ENCODE measurements around the gene ATF7IP.

ATF7IP gene

DNA sequence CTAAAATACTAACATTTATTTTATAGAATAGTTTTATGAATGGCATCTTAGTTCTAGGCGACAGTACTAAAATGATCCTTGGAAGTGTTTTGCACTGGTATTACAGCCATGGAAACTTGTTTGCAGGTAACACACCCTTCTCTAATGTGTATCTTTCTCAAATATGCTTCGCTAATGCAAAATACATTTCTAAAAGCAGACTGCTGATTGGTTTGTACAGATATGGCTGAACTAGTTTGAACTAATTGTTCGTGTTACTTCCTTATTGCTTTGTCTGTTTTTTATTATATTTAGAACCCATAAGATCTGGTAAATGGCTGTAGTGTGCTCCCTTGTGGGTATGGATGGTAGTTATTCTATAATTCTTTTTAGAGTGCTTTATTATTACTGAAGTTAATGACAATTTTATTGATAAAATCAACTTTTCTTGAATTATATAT, 53.0 kb downstream of the ATF7IP start:
- Histone ChIP-seq H3K27ac (ENCODE audit: low read length) (no peak overlapping the region), H3K27me3 (ENCODE audit: low read depth, low read length) (no peaks in the 10 kb centered on the region), H3K4me1 (ENCODE audit: control insufficient read depth in 1 of 2, insufficient read depth in 2 of 2, low read length in 2 of 2) (peaks cover 2 to 34% of the 10 kb centered on the region in 2 donors), H3K4me3 (ENCODE audit: low read depth in 1 of 2, low read length in 2 of 2) (no peak overlapping the region), H3K36me3 (ENCODE audit: control insufficient read depth in 1 of 2, insufficient read depth in 2 of 2, low read length in 2 of 2) (peaks cover 0 to 11% of the 10 kb centered on the region in 2 donors), H3K9me3 (ENCODE audit: control insufficient read depth in 1 of 2, low read length in 2 of 2) (peaks cover 4 to 8% of the 10 kb centered on the region in 2 donors)

DNA sequence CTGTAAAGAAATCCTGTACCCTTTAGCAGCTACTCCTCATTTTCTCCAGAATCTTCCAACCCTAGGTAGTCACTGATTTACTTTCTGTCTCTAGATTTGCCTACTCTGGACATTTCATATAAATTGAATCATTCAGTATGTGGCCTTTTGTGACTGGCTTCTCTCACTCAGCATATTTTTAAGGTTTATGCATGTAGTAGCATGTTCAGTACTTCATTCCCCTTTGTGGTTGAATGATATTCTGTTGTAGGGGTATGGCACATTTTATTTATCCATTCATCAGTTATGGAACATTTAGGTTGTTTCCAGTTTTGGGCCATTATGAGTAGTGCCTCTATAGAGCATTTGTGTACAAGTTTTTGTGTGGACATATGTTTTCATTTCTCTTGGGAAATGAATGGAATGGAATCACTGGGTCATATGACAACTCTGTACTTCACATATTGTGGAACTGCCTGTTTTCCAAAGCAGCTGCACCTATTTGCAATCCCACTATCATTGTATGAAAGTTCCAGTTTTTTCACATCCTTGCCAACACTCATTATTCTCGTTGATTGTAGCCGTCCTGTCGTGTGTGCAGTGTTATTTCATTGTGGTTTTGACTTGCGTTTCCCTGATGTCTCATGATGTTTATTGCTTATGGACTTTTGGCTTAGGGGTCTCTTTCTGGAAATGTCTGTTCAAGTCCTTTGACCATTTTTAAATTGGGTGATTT, 57.2 kb downstream of the ATF7IP start:
- H3K4me3 ChIP-seq (ENCODE audit: low read depth in 1 of 2, low read length in 2 of 2): no peak overlapping the region
- H3K9me3 ChIP-seq (ENCODE audit: control insufficient read depth in 1 of 2, low read length in 2 of 2): peaks cover 4 to 8% of the 10 kb centered on the region in 2 donors
- no peaks in the 10 kb centered on the region for H3K27me3 ChIP-seq (ENCODE audit: low read depth, low read length)
- no peak overlapping the region for H3K27ac ChIP-seq (ENCODE audit: low read length)
- H3K4me1 ChIP-seq (ENCODE audit: control insufficient read depth in 1 of 2, insufficient read depth in 2 of 2, low read length in 2 of 2): peaks cover 0 to 9% of the 10 kb centered on the region in 2 donors
- H3K36me3 ChIP-seq (ENCODE audit: control insufficient read depth in 1 of 2, insufficient read depth in 2 of 2, low read length in 2 of 2): peaks cover 10 to 21% of the 10 kb centered on the region in 2 donors

DNA sequence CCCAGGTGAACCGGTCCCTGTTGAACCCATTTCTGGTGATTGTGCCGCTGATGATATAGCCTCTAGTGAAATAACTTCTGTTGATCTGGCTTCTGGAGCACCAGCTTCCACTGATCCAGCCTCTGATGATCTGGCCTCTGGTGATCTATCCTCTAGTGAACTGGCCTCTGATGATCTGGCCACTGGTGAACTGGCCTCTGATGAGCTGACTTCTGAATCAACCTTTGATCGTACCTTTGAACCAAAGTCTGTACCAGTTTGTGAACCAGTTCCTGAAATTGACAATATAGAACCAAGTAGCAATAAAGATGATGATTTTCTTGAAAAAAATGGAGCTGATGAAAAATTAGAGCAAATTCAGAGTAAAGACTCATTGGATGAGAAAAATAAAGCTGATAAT, 59.1 kb downstream of the ATF7IP start:
- Histone ChIP-seq H3K4me1 (ENCODE audit: control insufficient read depth in 1 of 2, insufficient read depth in 2 of 2, low read length in 2 of 2) (peaks cover 0 to 5% of the 10 kb centered on the region in 2 donors), H3K27me3 (ENCODE audit: low read depth, low read length) (no peaks in the 10 kb centered on the region), H3K36me3 (ENCODE audit: control insufficient read depth in 1 of 2, insufficient read depth in 2 of 2, low read length in 2 of 2) (peaks cover 10 to 21% of the 10 kb centered on the region in 2 donors), H3K9me3 (ENCODE audit: control insufficient read depth in 1 of 2, low read length in 2 of 2) (peaks cover 4 to 8% of the 10 kb centered on the region in 2 donors), H3K4me3 (ENCODE audit: low read depth in 1 of 2, low read length in 2 of 2) (no peak overlapping the region), H3K27ac (ENCODE audit: low read length) (no peak overlapping the region)

DNA sequence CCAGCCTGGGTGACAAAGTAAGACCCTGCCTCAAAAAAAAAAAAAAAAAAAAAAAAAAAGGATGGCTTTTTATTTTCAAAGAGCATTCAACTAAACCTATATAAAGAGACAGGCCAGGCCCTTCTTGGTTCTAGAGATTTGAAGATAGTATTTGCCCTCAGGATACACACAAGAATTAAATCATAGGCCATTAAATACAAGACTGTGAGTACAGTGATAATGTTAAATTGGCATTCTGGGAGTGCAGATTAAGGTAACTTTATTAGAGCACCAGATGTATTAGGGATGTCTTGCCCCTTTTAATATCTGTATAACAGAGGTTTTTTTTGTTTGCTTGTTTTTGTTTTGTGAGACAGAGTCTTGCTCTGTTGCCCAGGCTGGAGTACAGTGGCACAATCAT, 61.3 kb downstream of the ATF7IP start:
- Histone ChIP-seq H3K36me3 (ENCODE audit: control insufficient read depth in 1 of 2, insufficient read depth in 2 of 2, low read length in 2 of 2) (peaks cover 15 to 22% of the 10 kb centered on the region in 2 donors), H3K4me3 (ENCODE audit: low read depth in 1 of 2, low read length in 2 of 2) (no peak overlapping the region), H3K4me1 (ENCODE audit: control insufficient read depth in 1 of 2, insufficient read depth in 2 of 2, low read length in 2 of 2) (peaks cover 4 to 7% of the 10 kb centered on the region in 2 donors), H3K9me3 (ENCODE audit: control insufficient read depth in 1 of 2, low read length in 2 of 2) (peaks cover 3 to 6% of the 10 kb centered on the region in 2 donors), H3K27ac (ENCODE audit: low read length) (no peak overlapping the region), H3K27me3 (ENCODE audit: low read depth, low read length) (no peaks in the 10 kb centered on the region)

DNA sequence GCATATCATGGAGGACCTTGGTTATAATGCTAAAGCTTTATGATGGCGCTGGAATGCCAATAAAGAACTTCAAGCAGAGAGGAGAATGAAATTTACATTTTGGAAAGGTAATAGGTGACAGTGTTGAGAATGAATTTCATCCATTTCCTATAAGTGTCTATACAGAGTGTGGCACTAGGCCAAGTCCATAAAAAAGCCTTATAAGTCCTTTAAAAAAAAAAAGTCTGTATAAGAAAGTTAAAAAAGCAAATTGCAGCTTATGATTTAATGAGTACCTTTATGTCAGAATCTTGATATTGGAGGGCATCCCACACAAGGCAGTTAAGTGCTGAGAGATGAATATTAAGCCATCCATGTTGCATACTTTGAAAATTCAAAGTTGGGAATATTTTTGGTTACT, 62.4 kb downstream of the ATF7IP start:
- no peak overlapping the region for H3K4me3 ChIP-seq (ENCODE audit: low read depth in 1 of 2, low read length in 2 of 2)
- H3K9me3 ChIP-seq (ENCODE audit: control insufficient read depth in 1 of 2, low read length in 2 of 2): peaks cover under 1 to 5% of the 10 kb centered on the region in 2 donors
- H3K36me3 ChIP-seq (ENCODE audit: control insufficient read depth in 1 of 2, insufficient read depth in 2 of 2, low read length in 2 of 2): peaks cover 15 to 22% of the 10 kb centered on the region in 2 donors
- no peaks in the 10 kb centered on the region for H3K27me3 ChIP-seq (ENCODE audit: low read depth, low read length)
- peaks cover 4 to 12% of the 10 kb centered on the region in 2 donors for H3K4me1 ChIP-seq (ENCODE audit: control insufficient read depth in 1 of 2, insufficient read depth in 2 of 2, low read length in 2 of 2)
- no peak overlapping the region for H3K27ac ChIP-seq (ENCODE audit: low read length)

DNA sequence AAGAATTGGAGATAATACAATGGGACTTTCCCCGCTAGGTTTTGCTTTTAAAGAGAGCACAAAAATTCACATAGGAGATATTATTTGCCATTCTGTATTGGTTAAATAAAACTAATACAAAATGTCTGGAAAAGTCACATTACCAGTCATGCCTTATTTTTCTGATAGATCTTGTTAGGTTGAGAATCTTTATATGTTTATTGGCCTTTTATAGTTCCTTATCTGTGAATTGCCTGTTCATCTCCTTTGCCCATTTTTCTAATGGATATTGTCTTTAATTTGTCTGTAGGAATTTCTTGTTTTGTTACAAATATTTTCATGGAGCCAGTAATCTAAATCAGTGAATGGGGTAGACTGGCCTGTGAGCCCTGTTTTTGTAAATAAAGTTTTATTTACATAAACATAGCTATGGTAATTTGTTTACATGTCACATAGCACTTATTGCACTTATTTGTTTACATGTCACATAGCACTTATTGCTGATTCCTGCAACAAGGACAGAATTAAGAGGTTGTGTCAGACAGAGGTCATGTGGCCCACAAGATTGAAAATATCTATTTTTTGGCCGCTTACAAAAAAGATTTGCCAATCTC, 65.0 kb downstream of the ATF7IP start:
- Histone ChIP-seq H3K4me1 (ENCODE audit: control insufficient read depth in 1 of 2, insufficient read depth in 2 of 2, low read length in 2 of 2) (peaks cover 4 to 12% of the 10 kb centered on the region in 2 donors), H3K4me3 (ENCODE audit: low read depth in 1 of 2, low read length in 2 of 2) (no peak overlapping the region), H3K27me3 (ENCODE audit: low read depth, low read length) (no peaks in the 10 kb centered on the region), H3K27ac (ENCODE audit: low read length) (no peak overlapping the region), H3K9me3 (ENCODE audit: control insufficient read depth in 1 of 2, low read length in 2 of 2) (peaks cover 0 to 5% of the 10 kb centered on the region in 2 donors), H3K36me3 (ENCODE audit: control insufficient read depth in 1 of 2, insufficient read depth in 2 of 2, low read length in 2 of 2) (peaks cover 9 to 18% of the 10 kb centered on the region in 2 donors)

DNA sequence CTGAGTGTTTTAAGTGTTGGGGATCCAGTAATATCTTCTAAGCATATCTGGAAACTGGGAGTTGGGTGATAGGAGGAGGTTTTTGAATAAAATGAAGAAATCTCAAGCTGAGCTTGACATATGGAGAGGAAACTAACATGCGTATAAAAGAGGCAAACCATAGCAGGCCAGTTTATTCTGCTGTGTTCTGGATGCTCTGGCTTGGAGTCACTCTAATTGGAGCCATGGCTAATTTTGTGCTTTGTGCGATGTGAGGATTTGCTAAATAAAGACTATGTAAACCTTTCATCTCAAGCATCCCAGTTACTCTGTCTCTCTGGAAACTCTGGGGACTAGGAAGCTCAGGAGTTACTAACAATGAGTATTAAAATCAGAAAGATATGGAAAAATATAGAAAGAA, 66.5 kb downstream of the ATF7IP start:
- Histone ChIP-seq H3K9me3 (ENCODE audit: control insufficient read depth in 1 of 2, low read length in 2 of 2) (peaks cover 0 to 5% of the 10 kb centered on the region in 2 donors), H3K27ac (ENCODE audit: low read length) (peak overlapping the region; percentile 7), H3K4me1 (ENCODE audit: control insufficient read depth in 1 of 2, insufficient read depth in 2 of 2, low read length in 2 of 2) (peaks cover 4 to 12% of the 10 kb centered on the region in 2 donors), H3K4me3 (ENCODE audit: low read depth in 1 of 2, low read length in 2 of 2) (no peak overlapping the region), H3K36me3 (ENCODE audit: control insufficient read depth in 1 of 2, insufficient read depth in 2 of 2, low read length in 2 of 2) (peaks cover 19 to 29% of the 10 kb centered on the region in 2 donors), H3K27me3 (ENCODE audit: low read depth, low read length) (no peaks in the 10 kb centered on the region)

DNA sequence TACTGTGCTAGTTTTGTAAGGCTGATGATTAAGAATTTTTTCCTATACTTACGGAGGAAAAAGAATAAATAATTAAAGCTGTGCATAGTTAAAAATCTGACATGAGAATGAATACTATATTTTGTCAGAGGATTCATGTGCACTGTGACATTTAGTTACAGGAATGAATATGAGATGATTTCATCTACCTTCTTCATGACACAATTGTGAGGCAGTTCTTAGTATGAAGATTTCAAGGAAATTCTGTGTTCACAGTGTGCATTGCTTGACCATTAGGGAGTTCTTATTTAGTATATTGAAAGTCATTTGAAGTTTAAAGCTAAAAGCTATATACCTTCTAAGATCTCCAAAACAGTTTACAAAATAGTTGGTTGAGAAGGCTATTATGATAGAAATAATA, 70.1 kb downstream of the ATF7IP start:
- peaks cover 43 to 46% of the 10 kb centered on the region in 2 donors for H3K36me3 ChIP-seq (ENCODE audit: control insufficient read depth in 1 of 2, insufficient read depth in 2 of 2, low read length in 2 of 2)
- peaks cover 0 to 7% of the 10 kb centered on the region in 2 donors for H3K4me1 ChIP-seq (ENCODE audit: control insufficient read depth in 1 of 2, insufficient read depth in 2 of 2, low read length in 2 of 2)
- no peaks in the 10 kb centered on the region for H3K9me3 ChIP-seq (ENCODE audit: control insufficient read depth in 1 of 2, low read length in 2 of 2)
- no peak overlapping the region for H3K4me3 ChIP-seq (ENCODE audit: low read depth in 1 of 2, low read length in 2 of 2)
- H3K27me3 ChIP-seq (ENCODE audit: low read depth, low read length): no peaks in the 10 kb centered on the region
- no peak overlapping the region for H3K27ac ChIP-seq (ENCODE audit: low read length)

DNA sequence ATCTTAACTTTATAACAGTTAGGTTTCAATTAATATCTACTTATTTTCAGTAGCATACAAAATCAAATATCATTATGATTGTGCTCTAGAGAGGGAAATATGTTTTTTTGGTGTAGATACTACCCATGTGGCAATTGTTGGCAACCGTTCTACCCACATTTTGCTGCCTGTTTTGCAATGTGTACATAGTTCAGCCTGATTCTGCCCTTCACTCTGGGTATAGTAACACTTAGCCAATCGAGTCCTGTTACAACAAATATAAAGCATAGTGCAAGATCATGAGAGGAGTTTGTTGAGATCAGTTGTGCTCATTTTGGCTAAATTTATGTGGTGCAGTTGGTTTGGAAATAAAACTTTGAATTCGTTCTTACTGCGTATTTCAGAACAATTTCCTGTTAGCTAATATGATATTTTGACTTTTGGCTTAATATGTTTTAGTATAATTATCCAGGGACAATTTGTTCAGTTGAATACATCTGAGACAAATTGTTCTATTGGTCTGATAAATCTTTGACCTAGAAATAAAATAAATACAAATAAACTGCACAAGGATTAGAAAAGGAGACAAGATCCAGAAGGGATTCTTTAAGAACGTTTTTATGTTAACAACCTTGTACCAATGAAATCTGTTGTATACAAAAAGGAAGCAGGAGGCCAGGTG, 76.9 kb downstream of the ATF7IP start:
- H3K27ac ChIP-seq (ENCODE audit: low read length): peak overlapping the region; percentile 3

DNA sequence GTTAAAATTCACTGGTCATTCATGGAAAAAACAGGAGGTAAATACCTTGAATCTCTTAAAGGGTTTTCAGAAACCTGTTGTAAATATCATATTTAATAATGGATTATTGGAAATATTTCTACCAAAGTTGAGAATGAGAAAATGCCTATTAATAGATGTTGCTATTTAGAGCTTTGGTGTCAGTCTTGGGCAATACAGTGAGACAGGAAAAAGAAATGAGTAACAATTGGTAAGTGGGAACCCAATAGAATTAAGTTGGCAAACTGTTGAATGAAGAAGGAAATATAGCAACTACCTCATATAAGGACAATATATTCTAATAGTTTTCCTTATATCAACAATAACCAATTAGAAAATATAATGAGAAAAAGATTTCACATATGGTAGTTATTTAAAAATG, 78.0 kb downstream of the ATF7IP start:
- Histone ChIP-seq H3K27me3 (ENCODE audit: low read depth, low read length) (no peaks in the 10 kb centered on the region), H3K27ac (ENCODE audit: low read length) (no peak overlapping the region), H3K36me3 (ENCODE audit: control insufficient read depth in 1 of 2, insufficient read depth in 2 of 2, low read length in 2 of 2) (peaks cover 29 to 39% of the 10 kb centered on the region in 2 donors), H3K9me3 (ENCODE audit: control insufficient read depth in 1 of 2, low read length in 2 of 2) (no peaks in the 10 kb centered on the region), H3K4me1 (ENCODE audit: control insufficient read depth in 1 of 2, insufficient read depth in 2 of 2, low read length in 2 of 2) (peaks cover 0 to 3% of the 10 kb centered on the region in 2 donors), H3K4me3 (ENCODE audit: low read depth in 1 of 2, low read length in 2 of 2) (no peak overlapping the region)

More for the DNA sequence above, 76.9 kb downstream of the ATF7IP start:
- no peak overlapping the region for H3K4me3 ChIP-seq (ENCODE audit: low read depth in 1 of 2, low read length in 2 of 2)
- H3K36me3 ChIP-seq (ENCODE audit: control insufficient read depth in 1 of 2, insufficient read depth in 2 of 2, low read length in 2 of 2): peaks cover 29 to 38% of the 10 kb centered on the region in 2 donors
- H3K4me1 ChIP-seq (ENCODE audit: control insufficient read depth in 1 of 2, insufficient read depth in 2 of 2, low read length in 2 of 2): peaks cover 0 to 3% of the 10 kb centered on the region in 2 donors
- no peaks in the 10 kb centered on the region for H3K27me3 ChIP-seq (ENCODE audit: low read depth, low read length)
- H3K9me3 ChIP-seq (ENCODE audit: control insufficient read depth in 1 of 2, low read length in 2 of 2): no peaks in the 10 kb centered on the region

DNA sequence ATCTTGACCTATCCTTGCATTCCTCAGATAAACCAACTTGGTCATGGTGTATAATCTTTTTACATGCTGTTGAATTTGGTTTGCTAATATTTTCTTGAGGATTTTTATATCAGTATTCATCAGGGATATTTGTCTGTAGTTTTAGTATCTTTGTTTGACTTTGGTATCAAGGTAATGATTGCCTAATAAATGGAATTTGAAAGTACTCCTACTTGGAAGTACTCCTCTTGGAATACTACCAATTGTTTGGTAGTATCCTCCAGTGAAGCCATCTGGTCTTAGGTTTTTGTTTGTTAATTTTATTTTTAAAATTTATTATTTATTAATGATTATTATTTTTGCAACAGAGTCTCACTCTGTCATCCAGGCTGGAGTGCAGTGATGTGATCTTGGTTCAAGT, 85.0 kb downstream of the ATF7IP start:
- H3K36me3 ChIP-seq (ENCODE audit: control insufficient read depth in 1 of 2, insufficient read depth in 2 of 2, low read length in 2 of 2): peaks cover 9 to 21% of the 10 kb centered on the region in 2 donors
- H3K4me3 ChIP-seq (ENCODE audit: low read depth in 1 of 2, low read length in 2 of 2): no peak overlapping the region
- H3K27ac ChIP-seq (ENCODE audit: low read length): no peak overlapping the region
- no peaks in the 10 kb centered on the region for H3K9me3 ChIP-seq (ENCODE audit: control insufficient read depth in 1 of 2, low read length in 2 of 2)
- no peaks in the 10 kb centered on the region for H3K27me3 ChIP-seq (ENCODE audit: low read depth, low read length)
- H3K4me1 ChIP-seq (ENCODE audit: control insufficient read depth in 1 of 2, insufficient read depth in 2 of 2, low read length in 2 of 2): peaks cover 0 to 3% of the 10 kb centered on the region in 2 donors
